HEK293 (cell line): ENCODE results near the gene PHF3.
"Not testable (repeated sequence)": the region's sequence is repeated elsewhere in the genome, so short reads cannot be mapped to it uniquely, and the experiment has no call there.

Source experiments
- MYNN ChIP-seq: fragments of 450-650 bp; formaldehyde crosslinking; IDR thresholded peaks from 2 replicates; pipeline ENCODE4 v1.5.1; 2016; ENCODE audit warnings: missing biosample characterization, missing genetic modification characterization, borderline replicate concordance
- SETDB1 ChIP-seq: IDR thresholded peaks from one replicate; pipeline ENCODE4 v1.6.1; 2017; ENCODE audit warnings: mild to moderate bottlenecking, low read length, moderate library complexity, mixed read lengths; ENCODE audit not compliant: insufficient read length
- ZNF23 ChIP-seq: fragments of 450-650 bp; formaldehyde crosslinking; IDR thresholded peaks from 2 replicates; pipeline ENCODE4 v1.5.1; 2016; ENCODE audit warnings: missing biosample characterization, missing genetic modification characterization, borderline replicate concordance
- ZNF610 ChIP-seq: fragments of 450-650 bp; formaldehyde crosslinking; IDR thresholded peaks from 2 replicates; pipeline ENCODE4 v1.5.1; 2016; ENCODE audit warnings: missing biosample characterization, missing genetic modification characterization, borderline replicate concordance
- ZNF768 ChIP-seq: fragments of 450-650 bp; formaldehyde crosslinking; IDR thresholded peaks from 2 replicates; pipeline ENCODE4 v1.5.1; 2018; ENCODE audit warnings: missing biosample characterization, mild to moderate bottlenecking, missing genetic modification characterization
- TF ChIP-seq, protein P1 (sequence below): fragments of 450-650 bp; formaldehyde crosslinking; IDR thresholded peaks from 2 replicates; pipeline ENCODE4 v1.5.1; 2016; ENCODE audit warnings: missing biosample characterization, missing genetic modification characterization
- TF ChIP-seq, protein P2 (sequence below): fragments of 450-650 bp; formaldehyde crosslinking; IDR thresholded peaks from 2 replicates; pipeline ENCODE4 v1.5.1; 2016; ENCODE audit warnings: missing biosample characterization, missing genetic modification characterization

DNA sequence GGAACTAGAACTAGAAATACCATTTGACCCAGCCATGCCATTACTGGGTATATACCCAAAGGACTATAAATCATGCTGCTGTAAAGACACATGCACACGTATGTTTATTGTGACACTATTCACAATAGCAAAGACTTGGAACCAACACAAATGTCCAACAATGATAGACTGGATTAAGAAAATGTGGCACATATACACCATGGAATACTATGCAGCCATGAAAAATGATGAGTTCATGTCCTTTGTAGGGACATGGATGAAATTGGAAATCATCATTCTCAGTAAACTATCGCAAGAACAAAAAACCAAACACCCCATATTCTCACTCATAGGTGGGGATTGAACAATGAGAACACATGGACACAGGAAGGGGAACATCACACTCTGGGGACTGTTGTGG, 102.6 kb downstream of the PHF3 start:
- TF ChIP-seq ZNF610 (tag by site-specific recombination); MYNN; ZNF768; SETDB1; ZNF23 (tag by site-specific recombination): not testable (repeated sequence)
- TF ChIP-seq, protein P1, sequence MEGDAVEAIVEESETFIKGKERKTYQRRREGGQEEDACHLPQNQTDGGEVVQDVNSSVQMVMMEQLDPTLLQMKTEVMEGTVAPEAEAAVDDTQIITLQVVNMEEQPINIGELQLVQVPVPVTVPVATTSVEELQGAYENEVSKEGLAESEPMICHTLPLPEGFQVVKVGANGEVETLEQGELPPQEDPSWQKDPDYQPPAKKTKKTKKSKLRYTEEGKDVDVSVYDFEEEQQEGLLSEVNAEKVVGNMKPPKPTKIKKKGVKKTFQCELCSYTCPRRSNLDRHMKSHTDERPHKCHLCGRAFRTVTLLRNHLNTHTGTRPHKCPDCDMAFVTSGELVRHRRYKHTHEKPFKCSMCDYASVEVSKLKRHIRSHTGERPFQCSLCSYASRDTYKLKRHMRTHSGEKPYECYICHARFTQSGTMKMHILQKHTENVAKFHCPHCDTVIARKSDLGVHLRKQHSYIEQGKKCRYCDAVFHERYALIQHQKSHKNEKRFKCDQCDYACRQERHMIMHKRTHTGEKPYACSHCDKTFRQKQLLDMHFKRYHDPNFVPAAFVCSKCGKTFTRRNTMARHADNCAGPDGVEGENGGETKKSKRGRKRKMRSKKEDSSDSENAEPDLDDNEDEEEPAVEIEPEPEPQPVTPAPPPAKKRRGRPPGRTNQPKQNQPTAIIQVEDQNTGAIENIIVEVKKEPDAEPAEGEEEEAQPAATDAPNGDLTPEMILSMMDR, result not testable (repeated sequence)
- TF ChIP-seq, protein P2, sequence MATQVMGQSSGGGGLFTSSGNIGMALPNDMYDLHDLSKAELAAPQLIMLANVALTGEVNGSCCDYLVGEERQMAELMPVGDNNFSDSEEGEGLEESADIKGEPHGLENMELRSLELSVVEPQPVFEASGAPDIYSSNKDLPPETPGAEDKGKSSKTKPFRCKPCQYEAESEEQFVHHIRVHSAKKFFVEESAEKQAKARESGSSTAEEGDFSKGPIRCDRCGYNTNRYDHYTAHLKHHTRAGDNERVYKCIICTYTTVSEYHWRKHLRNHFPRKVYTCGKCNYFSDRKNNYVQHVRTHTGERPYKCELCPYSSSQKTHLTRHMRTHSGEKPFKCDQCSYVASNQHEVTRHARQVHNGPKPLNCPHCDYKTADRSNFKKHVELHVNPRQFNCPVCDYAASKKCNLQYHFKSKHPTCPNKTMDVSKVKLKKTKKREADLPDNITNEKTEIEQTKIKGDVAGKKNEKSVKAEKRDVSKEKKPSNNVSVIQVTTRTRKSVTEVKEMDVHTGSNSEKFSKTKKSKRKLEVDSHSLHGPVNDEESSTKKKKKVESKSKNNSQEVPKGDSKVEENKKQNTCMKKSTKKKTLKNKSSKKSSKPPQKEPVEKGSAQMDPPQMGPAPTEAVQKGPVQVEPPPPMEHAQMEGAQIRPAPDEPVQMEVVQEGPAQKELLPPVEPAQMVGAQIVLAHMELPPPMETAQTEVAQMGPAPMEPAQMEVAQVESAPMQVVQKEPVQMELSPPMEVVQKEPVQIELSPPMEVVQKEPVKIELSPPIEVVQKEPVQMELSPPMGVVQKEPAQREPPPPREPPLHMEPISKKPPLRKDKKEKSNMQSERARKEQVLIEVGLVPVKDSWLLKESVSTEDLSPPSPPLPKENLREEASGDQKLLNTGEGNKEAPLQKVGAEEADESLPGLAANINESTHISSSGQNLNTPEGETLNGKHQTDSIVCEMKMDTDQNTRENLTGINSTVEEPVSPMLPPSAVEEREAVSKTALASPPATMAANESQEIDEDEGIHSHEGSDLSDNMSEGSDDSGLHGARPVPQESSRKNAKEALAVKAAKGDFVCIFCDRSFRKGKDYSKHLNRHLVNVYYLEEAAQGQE, result not testable (repeated sequence)
